Ramos (cell line): ENCODE data around the gene ZBTB46.

Experiments used
- in situ Hi-C: fragments of 300-500 bp; cut with MboI; formaldehyde crosslinking; loops from one replicate; pipeline ENCODE4 v1.14.3; 2022; ENCODE audit warnings: low sequenced_read_pairs; ENCODE audit not compliant: unreplicated experiment

Gene ZBTB46

DNA sequence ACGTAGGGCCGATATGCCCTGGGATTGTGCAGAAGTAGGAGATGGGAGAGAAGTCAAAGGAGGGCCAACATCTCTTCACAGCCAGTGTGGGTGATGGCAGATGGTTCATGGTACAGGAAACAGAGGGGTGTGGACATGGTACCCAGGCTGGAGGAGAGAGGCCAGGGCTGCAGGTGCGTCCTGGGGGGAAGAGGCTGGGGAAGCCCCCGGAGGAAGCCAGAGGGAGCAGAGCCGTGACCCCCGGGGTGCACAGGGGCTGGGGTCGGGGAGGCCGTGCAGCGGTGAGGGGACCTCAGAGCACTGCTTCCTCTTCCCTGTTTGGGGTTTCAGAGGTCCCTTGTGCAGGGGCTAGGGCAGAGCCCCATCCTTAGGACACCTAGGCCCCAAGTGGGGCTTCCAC, 11.2 kb upstream of the ZBTB46 start:
- in situ Hi-C loops, result no loop called here

DNA sequence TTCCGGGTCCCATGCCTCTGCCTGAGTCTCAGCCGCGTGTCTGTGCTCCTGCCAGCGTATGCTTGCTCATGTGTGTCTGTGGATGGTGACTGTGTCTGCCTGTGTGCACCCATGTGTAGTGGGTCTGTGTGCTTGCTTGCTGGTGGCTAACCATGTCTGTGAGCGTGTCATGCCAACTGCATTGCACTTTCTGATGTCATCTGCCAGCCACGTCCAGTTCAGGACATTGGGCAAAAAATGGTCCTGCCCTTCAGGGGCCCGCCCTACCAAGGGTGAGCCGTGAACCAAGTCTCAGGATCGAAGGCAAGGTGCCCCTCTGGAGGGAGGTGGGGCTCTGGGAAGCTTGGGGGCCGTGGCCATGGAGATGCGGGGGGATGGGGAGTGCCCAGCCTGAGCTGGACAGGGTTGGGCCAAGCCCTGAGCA, 9.4 kb upstream of the ZBTB46 start:
- in situ Hi-C loops, result no loop called here

DNA sequence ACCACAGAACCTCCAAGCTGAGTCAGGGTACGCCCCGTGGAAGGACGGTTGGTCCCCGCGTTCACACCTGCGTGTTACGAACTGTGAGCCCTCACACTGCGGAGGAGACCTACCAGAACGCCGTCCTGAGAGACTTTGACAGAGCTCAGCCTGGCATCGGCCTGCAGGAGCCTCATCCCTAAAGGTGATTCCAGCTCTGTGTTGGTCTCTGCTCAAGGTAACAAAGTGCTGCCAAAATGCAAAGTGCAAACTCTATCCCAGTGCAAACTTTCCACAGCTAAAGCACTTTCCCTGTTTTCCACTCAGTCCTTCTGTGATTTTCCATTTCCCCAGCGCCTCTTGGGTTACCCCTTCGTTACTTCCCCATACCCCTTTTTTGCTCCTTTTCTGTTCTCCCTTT, 8.6 kb upstream of the ZBTB46 start:
- in situ Hi-C loops, result no loop called here

DNA sequence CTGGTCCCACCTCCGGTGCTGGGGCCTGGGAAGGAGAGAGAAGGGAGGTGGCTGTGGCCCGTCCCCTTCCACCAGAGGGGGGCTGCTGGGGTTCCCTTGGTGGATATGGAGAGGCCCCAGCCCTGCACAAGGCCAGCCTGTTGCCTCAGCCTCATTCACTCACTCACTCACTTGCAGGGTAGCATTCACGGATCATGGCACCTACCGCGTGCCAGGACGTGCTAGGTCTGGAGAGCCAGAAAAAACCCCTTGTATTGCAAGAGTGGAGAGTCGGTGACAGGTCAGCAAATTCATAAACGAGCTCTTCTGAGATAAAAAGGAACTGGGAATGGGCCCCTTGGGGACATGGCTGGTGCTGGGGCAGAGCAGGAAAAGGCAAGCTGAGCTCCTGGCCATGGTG, 6.4 kb upstream of the ZBTB46 start:
- in situ Hi-C loops, result no loop called here

DNA sequence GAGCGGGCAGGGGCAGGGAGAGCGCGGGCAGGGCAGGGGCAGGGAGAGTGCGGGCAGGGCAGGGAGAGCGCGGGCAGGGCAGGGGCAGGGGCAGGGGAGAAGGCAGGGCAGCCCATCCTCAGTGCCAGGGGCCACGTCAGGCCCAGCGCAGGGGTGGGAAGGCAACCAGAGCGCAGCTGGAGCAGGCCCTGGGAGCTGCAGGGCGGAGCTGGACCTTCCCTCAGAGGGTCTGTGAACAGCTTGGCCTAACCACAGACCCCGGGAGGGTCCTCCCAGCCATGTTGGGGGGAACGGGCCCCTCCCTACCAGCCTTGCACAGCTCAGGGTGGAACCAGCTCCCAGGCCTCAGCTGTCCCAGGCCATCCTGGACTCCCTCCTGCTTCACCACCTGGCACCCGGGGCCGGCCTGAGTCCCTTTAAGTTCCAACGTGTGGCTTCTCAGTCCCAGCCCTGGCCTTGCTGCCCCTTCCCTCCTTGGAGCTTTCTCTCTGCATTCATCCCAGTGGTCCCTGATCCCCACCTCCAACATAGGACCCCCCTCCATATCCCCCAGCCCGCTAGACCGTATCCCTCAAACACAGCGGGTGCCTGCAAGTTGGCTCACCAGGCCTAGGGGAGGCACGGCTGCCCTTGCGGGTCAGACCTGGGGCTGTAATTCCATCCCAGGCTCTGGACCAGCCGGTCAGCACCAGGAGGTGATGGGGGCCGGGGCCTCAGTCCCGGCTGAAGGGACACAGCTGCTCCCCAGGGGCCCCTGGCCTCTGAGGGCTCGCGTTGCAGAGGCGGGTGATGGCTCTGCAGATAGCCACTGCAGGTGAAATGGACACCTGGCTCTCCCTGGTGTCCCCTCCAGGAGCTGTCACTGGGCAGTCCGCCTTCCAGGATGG, 5.6 kb upstream of the ZBTB46 start:
- in situ Hi-C loops, result no loop called here

DNA sequence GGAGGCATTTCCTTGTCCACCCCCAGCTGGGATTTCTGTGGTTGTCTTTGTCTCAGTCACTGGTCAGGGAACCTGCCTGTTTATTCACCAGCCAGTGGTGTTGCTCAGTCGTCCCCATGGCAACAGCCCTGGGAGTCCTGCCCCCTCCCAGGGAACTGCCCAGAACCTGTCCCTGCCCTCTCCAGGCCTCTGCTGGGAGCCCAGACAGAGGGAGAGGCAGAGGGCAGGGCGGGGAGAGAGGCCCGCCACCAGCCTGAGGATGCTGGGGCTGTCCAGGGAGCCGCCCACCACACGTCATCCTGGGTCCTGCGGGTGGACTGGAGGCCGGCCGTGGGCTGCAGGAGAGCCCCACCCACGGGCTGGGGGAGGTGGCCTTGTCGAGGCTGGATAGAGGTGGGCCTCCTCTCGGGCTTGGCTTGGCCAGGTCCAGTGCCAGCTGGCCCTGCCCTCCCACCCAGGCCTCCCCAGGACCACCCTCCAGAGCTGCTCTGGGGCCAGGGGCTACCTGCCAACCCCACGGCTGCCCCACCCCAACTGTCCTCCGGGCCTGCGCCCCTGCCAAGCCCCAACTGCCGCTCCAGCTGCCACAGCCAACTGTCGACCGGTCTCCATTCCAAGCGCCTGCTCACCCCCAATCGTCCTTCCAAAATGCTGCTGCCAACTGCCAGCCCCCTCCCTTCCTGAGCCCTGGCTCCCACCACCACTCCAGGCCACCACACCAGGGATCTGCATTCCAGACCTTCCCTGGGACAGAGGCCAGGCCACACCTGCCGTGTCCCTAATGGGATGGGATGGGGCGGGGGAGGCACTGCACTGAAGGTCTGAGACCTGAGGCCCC, 4.2 kb upstream of the ZBTB46 start:
- in situ Hi-C loops, result no loop called here

DNA sequence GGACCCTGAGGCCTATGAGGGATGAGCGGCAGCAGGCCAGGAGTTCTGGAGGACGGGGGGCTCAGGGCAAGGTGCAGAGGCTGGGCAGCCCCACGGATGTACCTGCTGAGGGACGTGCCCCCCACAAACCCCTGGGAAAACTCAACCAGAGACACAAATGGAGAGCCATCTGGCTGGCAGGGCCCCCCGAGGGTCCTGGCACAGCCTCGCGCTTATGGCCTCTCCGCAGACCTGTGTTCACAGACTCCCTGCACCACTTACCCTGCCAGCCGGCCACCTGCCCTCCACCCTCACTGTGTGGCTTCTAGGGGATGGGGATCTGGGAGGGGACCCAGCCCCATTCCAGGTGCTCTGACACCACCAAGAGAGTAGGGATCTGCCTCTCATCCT, 3.4 kb upstream of the ZBTB46 start:
- in situ Hi-C loops, result no loop called here

DNA sequence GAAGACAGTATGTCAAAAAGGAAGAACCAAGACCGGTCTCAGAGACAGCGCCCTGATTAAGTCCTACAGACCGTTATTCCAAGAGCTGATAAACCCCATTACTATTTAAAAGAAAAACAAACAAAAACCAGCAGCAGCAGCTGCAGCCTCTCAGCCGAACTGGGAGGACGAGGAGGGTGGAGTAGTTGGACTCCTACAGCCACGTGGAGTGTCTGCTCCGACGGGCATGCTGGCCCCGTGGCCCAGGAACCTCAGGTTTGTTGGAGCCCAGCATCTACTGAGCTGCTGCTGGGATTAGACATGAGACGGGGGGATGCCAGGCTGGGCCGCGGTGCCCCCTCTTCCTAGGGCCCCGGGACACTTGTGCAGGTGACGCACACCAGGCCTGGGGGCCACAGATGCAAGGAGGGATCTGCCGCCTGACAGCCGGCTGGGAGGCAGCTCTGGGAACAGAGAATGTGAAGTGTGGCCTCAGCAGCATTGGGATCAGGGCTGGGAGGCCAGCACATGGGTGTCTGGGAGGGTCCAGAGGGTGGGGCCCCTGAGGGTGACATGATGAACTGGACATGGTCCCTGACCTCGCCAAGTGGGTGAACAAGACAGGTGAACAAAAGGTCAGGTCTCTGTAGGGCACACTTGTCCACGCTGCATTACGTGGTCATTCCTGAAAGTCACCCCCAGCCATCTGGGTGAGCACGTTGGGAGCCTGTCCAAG, 2.9 kb upstream of the ZBTB46 start:
- in situ Hi-C loops, result no loop called here

DNA sequence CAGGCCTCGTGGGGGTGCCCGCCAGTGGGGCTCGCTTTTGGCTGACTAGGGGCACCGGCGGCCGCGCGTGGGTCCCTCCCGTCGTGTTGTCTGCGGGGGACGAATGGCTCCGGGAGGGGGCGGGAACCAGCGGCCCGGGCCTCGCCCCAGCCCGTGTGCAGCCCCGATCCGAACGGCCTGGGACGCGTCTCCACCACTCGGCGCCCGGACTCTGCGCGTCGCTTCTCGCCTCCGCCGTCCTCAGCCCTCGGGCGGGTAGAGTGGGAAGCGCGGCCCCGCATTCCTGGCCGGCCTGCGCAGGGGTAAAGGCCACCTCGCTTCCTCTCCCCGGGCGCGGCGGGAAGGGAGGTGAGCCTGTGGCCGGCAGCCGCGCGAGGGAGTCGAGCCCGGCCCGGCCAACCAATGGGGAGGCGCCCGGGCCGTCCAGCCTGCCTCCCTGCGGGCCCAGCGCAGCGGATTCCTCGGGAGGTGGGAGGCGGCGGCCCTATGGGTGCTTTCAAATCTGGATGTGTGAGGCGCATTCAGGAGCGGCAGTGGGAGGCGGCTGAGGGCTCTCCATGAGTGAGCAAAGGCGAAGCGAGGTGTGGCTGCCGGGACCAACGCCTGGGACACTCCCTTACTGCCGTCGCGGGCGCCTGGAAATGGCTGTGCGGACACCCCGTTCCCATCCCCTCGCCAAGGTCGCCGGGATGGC, 1.1 kb upstream of the ZBTB46 start:
- in situ Hi-C loops, result no loop called here

DNA sequence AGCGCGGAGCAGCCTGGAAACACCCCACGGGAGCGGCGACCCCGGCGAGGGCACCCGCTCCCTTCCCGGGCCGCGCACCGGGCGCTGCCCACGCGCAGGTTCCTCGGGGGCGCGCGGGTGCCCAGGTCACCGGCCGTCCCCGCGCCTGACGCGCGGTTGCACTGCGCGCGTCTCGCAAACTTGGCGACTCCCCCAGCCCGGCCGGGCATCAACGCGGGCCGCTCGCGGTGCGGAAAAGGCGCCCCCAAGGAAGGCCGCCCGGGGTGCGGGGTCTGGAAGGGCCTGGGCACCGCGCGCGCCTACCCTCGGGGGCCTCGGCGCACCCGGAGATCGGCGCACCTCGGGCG, 555 bp upstream of the ZBTB46 start:
- in situ Hi-C loops, result no loop called here

DNA sequence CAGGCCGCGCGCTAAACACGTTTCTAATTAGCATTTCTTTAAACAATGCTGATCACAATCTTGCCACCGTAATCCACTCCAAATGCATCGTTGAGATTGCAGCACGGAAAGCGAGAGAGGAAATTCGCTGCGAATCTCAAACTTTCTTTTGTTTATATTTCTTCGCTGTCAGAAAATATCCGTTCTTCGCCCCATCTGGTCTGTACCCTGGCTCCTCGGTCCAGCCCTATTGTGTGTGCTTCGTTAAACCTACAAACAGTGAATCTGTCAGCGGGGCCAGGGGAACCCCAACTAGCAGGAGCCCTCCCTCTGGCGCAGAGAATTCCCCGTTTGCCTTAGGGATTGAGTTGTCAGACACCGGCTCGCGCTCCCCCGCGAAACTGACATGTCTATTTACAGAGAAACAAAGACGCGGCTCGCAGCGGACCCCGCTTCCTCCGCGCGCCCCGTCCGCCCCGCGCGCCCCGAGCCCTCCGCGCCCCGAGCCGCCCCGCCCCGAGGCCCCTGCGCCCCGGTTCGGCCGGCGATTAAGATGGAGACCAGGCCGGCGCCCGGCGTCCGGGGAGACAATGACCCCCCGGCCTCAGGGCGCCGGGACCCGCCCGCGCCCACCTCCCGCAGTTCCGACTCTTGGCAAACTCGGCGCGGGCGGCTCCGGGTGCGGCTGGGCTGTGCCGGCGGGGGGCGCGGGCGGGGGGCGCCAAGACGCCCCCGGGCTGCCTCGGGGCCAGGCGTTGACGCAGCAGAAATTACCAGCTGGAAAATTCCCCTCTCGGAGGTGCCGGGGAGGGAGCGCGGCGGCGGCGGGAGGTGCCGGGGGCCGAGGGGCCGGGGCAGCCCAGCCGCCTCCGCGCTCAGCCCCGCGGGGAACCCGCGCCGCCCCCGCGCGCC, 874 bp downstream of the ZBTB46 start:
- in situ Hi-C loops, result no loop called here

DNA sequence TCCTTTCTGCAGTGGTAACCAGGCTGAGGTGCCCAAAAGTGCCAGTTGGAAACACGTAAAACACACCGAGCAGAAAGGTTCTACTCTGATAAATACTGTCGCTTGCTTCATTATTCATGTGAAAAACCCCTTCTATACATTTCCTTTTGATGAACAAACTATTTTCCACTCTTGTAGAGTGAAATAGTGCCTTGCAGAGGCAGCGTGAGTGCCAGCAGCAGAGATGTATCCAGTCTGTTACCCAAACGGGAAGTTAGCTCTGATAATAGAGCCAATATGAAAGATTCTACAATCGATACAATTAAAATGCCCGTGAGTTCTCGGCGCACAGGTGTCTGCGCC, 1.5 kb downstream of the ZBTB46 start:
- in situ Hi-C loops, result no loop called here

DNA sequence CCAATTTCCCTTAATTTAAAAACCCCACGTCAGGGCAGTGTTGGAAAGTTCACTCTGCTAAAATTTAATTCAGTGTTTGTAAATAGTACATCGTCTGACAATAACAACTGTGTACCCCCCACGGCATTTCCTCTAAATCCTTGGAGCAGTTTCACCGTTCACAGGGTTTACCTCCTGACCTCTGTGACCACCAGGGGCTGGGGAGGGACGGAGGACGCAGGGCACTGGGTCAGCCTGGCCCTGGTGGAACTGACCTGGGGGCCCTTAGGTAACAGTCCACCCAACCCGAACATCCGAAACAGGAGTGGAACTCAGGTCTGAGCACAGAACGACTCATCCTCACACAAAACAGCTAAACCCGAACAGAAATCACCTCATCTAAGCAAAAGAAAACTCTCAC, 2.1 kb downstream of the ZBTB46 start:
- in situ Hi-C loops, result no loop called here

DNA sequence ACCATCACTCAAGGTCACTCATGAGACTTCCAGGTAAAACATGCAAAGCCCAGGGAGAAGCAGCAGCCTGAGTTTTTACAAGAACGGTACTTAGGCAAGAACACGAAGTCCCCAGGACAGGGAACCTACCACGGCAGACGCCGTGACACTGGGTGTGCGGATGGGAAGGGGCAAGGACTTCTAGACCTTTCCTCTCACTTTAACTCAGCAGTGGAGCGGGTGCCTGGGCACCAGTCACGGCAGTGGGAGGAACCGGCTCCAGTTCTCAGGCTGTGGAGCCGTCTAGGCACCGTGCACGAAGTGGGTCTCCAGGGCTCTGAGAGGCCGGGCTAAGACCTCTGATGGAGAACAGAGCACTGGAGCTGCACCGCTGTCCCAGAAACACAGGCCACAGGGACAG, 2.5 kb downstream of the ZBTB46 start:
- in situ Hi-C loops, result no loop called here

DNA sequence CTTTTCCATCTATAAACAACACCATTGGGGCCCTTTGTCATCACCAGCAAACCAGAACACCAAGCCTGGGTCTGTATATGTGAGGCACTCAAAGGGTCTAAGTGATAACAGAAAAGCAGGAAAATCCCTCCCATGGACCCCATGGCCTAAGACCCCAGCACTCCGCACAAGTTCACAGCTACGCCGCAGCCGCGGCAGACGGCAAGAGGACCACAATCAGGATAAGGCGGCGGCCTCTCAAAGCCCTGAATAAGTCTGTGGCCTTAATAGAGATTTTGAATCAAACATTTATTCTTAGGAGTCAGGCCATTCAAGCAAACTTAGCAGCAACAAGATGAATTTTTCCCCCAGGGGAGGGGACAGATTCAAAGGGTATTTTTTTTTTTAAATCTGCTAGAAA, 2.9 kb downstream of the ZBTB46 start:
- in situ Hi-C loops, result no loop called here

DNA sequence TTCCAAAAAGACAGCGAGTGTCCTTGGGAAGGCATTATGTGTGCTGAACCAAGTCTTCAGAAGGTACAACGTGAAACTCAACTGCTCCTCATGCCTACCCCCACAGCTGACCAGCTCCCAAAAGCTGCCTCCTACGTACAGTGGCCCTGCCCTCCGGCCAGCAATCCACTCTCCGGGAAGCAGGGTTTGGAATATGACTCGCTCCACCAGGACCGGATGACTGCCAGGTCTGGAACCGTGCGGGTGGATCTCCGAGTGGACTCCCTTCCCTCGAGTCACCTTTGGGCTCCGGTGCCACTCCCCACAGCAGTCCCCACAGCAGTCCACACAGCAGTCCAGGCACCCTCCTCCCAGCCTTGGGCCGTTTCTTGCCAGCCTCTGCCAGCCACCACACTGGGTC, 4.3 kb downstream of the ZBTB46 start:
- in situ Hi-C loops, result no loop called here

DNA sequence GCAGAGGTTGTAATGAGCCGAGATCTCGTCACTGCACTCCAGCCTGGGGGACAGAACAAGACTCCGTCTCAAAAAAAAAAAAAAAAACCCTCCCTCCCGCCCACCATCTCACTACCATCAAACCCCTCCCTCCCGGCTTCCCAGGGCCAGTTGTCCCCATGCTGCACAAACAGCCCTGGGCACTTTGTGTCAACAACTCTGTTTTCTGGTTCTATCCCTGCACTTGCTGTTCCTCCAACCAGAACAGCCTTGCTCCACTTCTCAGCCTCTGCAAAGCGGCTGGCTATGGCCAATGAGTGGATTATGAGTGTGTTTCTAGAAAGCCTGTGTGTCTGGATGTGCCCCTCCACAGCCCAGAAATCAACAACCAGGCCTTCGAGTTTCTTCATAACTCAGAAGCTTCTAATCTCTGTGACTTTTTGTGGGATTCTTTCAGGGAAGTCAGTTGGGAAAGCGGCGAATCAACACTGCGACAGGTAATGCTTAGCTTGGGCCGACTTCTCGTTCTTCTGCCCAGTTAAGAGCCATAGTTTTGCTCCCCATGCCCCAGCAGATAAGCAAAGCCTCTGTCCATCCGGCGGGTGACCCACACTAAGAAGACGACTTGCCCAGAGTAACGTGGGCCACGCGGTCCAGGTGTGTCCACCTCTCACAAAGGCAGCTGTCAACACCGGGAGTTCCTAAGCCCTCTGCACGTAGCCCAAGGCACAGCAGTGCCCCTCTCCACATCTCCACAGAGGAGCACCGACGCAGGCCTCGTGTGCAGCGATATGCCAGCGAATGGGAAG, 5.5 kb downstream of the ZBTB46 start:
- in situ Hi-C loops, result no loop called here

DNA sequence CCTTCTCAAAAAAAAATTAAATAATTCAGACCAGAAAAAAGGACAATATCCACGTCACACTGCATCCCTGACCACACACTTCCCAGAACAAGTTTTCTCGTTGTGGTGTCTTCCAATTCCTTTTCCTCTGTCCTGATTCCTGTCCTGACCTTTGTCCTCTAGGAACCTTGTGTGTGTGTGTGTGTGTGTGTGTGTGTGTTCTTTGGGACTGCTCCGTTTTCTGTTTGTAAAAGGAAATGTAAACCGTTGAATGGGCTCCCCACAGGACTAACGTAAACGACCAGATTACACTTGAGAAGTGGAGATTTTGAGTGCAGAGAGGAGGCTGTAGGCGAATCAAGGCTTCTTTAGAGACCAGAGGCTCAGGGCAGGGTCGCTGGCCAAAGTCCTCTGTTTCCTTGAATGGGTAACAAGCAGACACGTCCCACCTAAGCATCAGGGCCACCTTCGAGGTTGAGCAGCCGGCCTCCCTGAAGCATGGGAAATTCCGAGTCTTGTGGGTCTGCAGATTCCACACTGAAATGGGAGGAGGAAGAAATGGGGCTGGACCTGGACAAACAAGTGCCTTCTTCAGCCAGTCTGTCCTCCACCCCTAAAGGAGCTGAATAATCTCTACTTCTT, 7.3 kb downstream of the ZBTB46 start:
- in situ Hi-C loops, result no loop called here
